OCI-LY7 (cell line): ENCODE measurements around the gene CCR5.

Experiments
- EZH2phosphoT487 ChIP-seq: fragments of 200-600 bp; sonication (generic); IDR thresholded peaks from 2 replicates; pipeline ENCODE4 v1.6.1; 2018; ENCODE audit warnings: low read depth, borderline replicate concordance, mild to moderate bottlenecking, mixed run types, antibody characterized with exemption, low read length, moderate library complexity, mixed read lengths
- TF ChIP-seq, protein P1 (sequence below): fragments of 200-600 bp; sonication (generic); conservative IDR thresholded peaks from 2 replicates; pipeline ENCODE4 v1.5.1; 2014; ENCODE audit warnings: mild to moderate bottlenecking, antibody characterized with exemption, low read length, moderate library complexity, mixed read lengths

DNA sequence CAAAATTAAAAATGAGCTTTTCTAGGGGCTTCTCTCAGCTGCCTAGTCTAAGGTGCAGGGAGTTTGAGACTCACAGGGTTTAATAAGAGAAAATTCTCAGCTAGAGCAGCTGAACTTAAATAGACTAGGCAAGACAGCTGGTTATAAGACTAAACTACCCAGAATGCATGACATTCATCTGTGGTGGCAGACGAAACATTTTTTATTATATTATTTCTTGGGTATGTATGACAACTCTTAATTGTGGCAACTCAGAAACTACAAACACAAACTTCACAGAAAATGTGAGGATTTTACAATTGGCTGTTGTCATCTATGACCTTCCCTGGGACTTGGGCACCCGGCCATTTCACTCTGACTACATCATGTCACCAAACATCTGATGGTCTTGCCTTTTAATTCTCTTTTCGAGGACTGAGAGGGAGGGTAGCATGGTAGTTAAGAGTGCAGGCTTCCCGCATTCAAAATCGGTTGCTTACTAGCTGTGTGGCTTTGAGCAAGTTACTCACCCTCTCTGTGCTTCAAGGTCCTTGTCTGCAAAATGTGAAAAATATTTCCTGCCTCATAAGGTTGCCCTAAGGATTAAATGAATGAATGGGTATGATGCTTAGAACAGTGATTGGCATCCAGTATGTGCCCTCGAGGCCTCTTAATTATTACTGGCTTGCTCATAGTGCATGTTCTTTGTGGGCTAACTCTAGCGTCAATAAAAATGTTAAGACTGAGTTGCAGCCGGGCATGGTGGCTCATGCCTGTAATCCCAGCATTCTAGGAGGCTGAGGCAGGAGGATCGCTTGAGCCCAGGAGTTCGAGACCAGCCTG is 984 bp downstream of the CCR5 start:
- TF ChIP-seq, protein P1, sequence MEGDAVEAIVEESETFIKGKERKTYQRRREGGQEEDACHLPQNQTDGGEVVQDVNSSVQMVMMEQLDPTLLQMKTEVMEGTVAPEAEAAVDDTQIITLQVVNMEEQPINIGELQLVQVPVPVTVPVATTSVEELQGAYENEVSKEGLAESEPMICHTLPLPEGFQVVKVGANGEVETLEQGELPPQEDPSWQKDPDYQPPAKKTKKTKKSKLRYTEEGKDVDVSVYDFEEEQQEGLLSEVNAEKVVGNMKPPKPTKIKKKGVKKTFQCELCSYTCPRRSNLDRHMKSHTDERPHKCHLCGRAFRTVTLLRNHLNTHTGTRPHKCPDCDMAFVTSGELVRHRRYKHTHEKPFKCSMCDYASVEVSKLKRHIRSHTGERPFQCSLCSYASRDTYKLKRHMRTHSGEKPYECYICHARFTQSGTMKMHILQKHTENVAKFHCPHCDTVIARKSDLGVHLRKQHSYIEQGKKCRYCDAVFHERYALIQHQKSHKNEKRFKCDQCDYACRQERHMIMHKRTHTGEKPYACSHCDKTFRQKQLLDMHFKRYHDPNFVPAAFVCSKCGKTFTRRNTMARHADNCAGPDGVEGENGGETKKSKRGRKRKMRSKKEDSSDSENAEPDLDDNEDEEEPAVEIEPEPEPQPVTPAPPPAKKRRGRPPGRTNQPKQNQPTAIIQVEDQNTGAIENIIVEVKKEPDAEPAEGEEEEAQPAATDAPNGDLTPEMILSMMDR = no peak
- no peak for TF ChIP-seq EZH2phosphoT487
